ENCODE results near the gene C6orf15.
A peak's percentile ranks its signal among the peaks of the same experiment; 100 is the strongest.

Gene C6orf15

GRCh38 chr6:31091680-31092079, 20.7 kb downstream of the C6orf15 start:
- DNase-seq (ENCODE audit: low spot score): no peak
- no peak for TF ChIP-seq CTCF (IDR thresholded peaks at IDR 0.05; ENCODE audit: extremely low read depth, missing control alignments)

- no peak for DNase-seq (ENCODE audit: low spot score)
- TF ChIP-seq CTCF (IDR thresholded peaks at IDR 0.05; ENCODE audit: extremely low read depth, missing control alignments): no peak
Measured at GRCh38 chr6:31090973-31091364, 21.4 kb downstream of the C6orf15 start.

- TF ChIP-seq CTCF (IDR thresholded peaks at IDR 0.05; ENCODE audit: extremely low read depth, missing control alignments): no peak
- DNase-seq (ENCODE audit: low spot score): no peak
Measured at GRCh38 chr6:31090275-31090972, 22.0 kb downstream of the C6orf15 start.

- TF ChIP-seq CTCF (IDR thresholded peaks at IDR 0.05; ENCODE audit: extremely low read depth, missing control alignments): peak; percentile 77
- peak; percentile 83 for DNase-seq (ENCODE audit: low spot score)
Measured at GRCh38 chr6:31087494-31088089, 24.8 kb downstream of the C6orf15 start.

- TF ChIP-seq CTCF (IDR thresholded peaks at IDR 0.05; ENCODE audit: extremely low read depth, missing control alignments): no peak
- DNase-seq (ENCODE audit: low spot score): no peak
Measured at GRCh38 chr6:31086788-31087440, 25.5 kb downstream of the C6orf15 start.

GRCh38 chr6:31083742-31084354, 28.5 kb downstream of the C6orf15 start:
- DNase-seq (ENCODE audit: low spot score): peak; percentile 39
- TF ChIP-seq CTCF (IDR thresholded peaks at IDR 0.05; ENCODE audit: extremely low read depth, missing control alignments): peak; percentile 53

- no peak for TF ChIP-seq CTCF (IDR thresholded peaks at IDR 0.05; ENCODE audit: extremely low read depth, missing control alignments)
- no peak for DNase-seq (ENCODE audit: low spot score)
Measured at GRCh38 chr6:31081872-31082271, 30.5 kb downstream of the C6orf15 start.

All from GM20000 (cell line).